ENCODE data around the gene ZBTB12.
A peak's percentile ranks its signal among the peaks of the same experiment; 100 is the strongest.
"Not testable (repeated sequence)": the region's sequence is repeated elsewhere in the genome, so short reads cannot be mapped to it uniquely, and the experiment has no call there.

The ZBTB12 gene

DNA sequence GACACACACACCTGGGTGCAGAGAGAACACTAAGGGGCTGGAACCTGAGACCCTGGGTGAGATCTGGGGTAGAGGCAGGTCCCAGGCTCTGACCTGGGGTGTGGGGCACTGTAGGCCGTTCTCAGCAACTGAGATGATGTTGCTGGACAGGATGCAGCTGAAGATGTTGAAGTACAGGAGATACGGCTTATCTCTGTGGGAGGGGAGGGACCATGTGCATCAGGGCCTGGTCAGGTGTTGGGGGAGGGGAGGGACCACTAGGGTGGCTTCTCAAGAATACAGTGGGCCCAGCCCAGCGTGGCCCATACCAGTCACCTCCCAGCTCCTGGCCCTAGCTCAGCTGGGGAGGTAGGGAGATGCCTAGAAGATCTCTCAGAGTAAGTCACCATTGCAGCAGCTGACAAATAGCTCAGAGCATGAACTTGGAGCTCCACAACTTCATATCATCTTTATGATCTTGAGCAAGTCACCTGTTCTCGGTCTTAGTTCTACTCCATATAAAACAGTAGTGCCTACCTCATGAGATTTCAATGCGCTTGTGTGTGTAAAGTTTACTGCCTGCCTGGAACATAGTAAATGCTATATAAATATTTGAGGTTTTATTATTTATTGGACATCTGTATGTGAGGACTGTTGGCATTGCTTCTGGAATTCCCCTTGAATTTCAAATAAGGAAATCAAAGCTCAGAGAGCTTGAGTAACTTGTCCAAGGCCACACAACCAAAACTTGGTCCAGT lies 26.9 kb downstream of the ZBTB12 start:
- no peak for DNase-seq (ENCODE audit: low spot score)

DNA sequence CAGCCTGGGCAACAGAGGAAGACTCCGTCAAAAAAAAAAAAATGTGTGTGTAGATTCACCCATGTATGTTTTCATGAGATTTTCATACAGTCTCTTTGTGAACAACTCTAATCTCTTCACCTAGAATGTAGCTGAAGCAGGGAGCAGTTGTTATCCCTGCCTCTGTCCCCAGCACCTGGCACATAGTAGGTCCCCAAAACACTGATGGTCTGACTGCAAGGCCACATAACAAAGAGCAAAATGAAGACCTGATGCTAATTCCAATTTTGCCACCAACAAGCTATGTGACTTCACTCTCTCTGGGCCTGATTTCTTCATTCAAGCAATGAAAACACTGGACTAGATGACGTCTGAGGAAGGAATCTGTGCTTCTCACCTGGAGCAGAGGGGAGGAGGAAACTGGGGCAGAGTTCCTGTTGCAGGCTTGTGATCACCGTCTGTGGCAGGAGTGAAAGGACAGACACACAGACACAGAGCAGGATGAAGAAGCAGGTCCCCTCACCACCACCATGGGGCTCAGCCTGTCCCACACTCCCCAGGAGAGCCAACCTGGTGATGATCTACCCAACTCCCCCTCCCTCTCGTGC lies 27.7 kb downstream of the ZBTB12 start:
- DNase-seq (ENCODE audit: low spot score), result no peak

DNA sequence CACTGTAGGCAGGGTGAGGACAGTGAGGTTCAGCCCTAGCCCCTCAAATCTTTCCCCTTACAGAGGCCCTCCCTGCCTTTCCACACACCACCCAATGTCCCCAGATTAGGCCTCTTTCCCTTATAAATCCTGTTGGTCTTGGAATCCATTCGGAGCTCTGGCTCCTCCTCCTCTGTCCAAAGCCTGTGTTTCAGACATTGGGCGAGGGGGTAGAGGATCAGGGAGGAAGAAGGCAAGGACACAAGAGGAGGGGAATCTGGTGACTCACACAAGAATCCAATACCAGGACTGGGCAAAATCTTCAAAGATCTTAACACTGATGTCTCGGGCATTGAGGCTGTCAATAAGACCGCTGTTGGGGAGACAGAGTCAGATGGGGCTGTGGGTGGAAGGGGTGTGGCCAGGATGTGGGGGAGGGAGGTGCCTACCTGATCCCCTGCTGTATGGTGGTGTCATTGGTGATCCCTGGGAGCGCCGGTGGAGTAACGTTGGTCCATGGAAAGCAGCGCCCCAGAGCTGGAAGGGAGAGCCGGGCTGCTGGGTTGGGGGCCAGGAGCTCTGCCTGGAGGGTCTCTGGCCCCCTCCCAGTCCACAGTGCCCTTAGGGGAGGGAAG lies 30.7 kb downstream of the ZBTB12 start:
- no peak for DNase-seq (ENCODE audit: low spot score)

DNA sequence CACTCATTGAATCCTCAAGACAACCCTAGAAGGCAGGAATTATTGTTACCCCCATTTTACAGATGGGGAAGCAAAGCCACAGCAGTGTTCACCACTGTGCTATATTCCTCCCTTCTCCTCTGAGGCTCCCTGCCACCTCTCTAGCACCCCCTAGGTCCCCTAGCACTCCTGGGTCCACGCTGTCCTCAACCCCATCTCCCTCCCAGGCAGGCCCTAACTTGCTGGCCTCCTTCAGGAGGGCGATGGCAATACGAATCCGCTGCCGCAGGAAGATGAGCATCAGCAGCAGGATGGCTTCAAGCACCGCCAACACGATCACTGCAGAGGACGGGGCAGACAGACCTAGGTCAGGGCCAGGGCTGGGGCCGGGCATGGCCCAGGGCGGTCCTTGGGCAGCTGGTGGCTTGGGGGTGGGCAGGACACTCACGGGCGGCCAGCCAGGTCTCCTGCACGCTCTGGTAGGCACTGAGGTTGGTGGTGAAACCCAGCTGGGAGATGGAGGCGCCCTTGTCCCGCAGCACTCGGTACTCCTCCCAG lies 31.4 kb downstream of the ZBTB12 start:
- DNase-seq (ENCODE audit: low spot score), result no peak

DNA sequence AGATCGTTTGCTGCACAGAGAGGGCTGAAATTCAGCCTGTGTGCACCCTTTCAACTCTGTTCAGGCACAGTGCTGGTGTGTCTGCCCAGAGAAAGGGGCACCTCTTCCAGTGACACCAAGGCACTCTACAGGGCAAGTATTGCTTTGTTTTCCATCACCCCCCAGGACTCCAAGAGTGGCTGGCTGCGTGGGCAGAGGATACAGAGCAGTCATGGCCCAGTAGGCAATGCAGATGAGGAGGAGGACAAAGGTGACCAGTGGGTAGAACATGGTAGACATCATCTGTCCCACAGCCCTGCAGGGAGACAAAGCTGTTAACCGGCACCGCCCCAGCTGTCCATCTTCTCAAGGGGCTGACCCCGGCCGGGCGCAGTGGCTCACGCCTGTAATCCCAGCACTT lies 32.5 kb downstream of the ZBTB12 start:
- no peak for DNase-seq (ENCODE audit: low spot score)

DNA sequence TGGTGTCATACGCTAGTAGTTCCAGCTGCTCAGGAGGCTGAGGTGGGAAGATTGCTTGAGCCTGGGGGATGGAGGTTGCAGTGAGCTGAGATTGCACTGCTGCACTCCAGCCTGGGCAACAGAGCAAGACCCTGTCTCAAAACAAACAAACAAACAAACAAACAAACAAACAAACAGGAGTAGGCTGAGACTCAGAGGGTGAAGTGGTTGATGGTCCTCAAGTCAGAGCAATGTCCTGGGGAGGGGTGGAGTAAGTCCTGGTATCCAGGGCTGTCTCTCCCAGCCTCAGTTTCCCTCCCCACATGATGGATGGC lies 33.3 kb downstream of the ZBTB12 start:
- DNase-seq (ENCODE audit: low spot score), result not testable (repeated sequence)

DNA sequence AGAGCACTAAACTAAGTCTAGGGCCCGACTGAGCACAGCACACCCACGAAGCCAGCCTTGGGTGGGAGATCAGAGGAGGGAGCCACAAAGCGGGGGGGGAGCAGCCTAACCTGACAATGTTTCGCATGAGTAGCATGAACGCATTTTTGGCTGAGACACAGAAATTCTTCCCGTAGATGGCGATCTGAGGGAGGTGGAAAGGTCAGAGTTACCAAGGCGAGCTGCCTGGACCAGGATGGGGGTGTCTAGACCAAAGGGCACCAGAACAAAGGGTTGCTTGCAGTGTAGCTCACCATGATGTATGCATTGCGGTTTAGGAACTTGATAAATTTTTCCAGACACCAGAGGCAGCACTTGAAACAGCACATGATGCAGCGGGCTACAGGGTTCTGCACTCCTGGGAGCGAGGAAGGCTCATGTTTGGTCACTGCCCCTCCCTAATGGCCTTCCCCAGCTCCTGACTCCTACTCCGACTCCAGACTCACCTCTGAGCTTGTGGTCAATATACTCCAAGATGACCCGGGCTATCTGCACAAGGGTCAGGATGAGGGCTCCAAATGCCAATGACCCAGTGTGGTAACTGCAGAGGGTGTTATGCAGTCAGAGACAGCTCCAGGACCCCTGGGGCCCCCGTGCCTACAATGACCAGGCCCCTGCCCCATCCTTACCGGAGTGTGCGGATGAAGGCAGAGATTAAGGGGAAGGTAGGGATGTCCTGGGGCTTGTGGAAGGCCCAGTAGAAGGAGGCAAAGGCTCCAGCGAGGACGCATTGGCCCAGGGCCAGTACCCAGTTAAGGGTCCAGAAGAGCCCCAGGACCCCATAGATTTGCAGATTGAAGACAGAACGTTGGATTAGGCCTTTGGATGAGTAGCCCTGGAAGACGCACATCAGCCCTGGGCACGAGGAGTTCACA lies 36.4 kb downstream of the ZBTB12 start:
- DNase-seq (ENCODE audit: low spot score), result no peak

DNA sequence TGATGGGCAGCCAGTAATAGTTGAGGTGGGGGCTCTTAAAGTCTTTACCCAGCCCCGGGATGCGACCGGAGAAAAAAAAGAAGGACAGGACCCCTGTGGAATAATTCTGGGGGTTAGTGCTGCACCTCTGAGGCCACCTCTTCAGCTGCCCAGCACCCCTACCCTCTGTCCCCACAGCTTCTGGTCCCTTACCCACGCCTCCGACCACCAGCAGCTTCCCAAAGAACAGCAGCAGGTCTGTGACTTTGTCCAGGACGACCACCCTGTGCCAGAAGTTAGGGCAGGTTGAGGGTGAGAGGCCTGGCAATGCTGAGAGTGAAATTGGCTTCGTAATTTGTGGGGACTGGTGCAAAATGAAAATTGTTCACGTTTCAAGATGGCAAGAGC lies 37.1 kb downstream of the ZBTB12 start:
- no peak for DNase-seq (ENCODE audit: low spot score)

DNA sequence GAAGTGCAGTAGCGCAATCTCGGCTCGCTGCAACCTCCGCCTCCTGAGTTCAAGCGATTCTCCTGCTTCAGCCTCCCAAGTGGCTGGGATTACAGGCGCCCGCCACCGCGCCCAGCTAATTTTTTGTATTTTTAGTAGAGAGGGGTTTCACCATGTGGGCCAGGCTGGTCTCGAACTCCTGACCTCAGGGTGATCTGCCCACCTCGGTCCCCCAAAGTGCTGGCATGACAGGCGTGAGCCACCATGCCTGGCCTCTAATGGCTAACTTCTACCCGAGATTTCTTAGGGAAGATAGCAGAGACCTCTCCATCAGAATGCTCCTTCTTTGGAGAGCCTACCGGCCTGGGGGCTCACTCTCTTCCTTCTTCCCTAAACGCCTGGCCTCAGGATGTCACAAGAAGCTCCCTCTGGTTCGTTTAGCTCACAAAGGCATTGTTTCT lies 37.7 kb downstream of the ZBTB12 start:
- DNase-seq (ENCODE audit: low spot score), result not testable (repeated sequence)

DNA sequence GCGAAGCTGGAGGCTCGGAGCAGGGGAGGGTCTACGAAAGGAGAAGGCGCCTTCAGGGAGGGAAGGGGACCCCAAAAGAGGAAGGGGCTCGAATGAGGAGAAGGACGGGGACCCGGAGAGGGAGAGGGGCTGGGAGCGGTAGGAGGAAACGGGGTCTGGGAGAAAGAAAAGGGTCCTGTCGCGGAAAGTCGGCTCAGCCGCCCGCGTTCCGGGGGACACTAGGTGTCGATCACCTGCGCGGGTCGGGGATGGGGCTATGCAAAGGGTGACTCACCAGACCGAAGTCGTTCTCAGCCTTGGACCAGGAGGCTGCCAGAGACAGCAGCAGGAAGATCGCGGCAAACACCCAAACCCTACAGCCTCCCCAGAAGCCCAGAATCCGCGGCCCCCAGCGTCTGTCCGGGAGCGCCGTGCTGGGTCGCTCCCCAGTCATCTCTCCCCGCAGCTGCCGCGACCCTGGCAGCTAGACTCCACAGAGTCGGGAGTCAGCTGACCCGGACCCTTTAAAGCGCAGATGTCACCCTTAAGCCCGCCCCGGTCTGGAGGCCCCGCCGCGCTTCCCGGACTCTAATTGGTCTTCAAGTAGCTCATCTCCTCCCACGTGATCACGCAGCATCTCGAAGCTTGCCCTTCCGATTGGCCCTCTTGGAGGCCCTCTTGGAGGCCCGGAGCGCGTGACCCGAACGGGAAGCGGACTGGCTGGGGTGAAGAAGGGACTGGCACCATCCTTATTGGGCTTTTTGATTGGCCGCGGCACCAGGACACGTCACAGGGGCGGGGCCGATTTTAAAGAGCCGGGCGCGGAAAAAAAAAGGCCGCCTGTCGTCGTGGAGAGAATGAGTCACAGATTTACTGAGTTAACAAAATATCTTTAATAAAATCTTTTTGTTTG lies 39.3 kb downstream of the ZBTB12 start, which contains the start of gene NEU1:
Gene NEU1 (minus strand): TSS at position 478 of the 892 bp plus-strand sequence. CDS start 45 bp downstream, at position 433.
- peak; percentile 100 for DNase-seq (ENCODE audit: low spot score)

DNA sequence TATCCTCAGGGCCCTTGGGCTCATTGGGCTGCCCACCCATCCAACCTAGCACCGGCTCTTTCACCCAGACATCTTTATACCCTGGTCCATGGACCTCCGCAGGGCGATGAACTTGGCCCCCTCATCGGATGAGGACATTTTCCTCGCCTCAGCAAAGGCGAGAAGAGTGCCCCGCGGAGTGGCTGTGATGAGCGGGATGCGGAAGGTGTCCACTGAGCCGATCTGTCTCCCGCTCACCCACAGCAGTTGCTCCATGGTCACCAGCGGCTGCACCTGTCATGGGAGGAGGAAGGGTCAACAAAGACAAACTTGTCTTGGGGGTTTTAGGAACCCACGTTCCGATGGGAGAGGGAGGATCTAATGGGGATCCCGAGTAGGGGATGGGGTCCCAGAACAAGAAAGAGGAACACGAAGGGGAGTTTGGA lies 40.0 kb downstream of the ZBTB12 start:
- no peak for DNase-seq (ENCODE audit: low spot score)

DNA sequence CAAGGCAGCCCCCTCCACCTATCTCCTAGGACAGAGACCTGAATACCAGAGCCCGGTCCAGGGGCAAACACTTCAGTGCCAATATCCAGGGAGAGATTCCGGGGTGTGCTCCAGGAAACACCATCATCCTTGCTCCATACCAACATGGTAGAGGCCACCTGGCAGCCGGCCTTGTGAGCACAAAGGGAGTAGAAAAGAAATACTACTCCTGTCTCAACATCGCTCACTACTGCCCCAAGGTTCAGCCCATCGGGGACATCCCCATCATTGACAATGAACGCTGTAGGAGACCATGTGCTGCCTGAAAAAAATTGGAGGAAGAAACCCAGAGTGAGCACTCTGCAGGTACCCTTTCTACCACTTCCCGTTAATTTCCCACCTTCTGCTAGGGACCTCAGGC lies 40.7 kb downstream of the ZBTB12 start:
- no peak for DNase-seq (ENCODE audit: low spot score)

DNA sequence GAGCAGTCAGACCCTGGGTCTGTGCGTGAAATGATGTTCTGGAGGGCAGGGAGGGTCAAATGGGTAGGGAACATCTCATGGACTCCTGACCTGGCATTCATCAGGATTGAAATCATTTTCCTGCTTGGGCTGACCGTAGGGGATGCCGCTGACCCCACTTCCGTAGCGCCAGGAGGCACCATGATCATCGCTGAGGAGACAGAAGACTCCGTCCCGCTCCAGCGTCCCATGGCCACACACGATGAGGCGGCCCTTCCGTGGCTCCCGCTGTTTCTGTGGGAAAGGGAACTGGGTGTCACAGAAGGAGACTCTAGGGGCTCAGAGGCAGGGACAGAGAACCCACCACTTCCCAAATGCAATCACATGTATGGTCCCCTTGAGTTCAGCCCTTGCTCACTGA lies 41.5 kb downstream of the ZBTB12 start:
- no peak for DNase-seq (ENCODE audit: low spot score)

DNA sequence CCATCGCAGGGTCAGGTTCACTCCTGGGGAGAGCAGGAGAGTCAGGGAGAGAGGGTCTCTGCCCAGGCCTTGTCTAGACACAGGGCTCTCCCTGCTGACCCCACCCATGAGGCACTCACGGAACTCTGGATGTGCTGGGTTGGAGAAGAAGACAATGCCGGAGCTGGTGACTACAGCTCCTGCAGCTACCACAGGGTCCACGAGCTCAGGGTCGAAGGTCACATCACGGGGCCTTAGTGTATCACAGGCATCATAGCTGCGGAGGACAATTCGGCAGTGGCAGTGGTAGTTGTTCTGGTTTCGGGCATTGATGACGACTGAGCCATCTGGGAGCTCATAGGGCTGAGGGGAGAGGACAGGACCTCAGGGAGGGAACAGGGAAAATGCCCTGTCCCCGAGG lies 42.0 kb downstream of the ZBTB12 start:
- no peak for DNase-seq (ENCODE audit: low spot score)

DNA sequence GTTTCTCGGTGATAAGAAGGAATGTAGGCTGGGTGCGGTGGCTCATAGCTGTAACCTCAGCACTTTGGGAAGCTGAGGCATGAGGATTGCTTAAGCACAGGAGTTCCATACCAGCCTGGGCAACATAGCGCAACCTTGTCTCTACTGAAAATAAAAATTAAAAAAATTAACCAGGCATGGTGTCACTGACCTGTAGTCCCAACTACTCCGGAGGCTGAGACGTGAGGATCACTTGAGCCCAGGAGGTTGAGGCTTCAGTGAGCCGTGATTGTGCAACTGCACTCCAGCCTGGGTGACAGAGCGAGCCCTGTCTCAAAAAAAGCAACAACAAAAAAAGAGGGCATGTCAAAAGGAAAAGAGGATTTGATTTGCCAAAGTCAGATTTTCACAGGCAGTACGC lies 43.2 kb downstream of the ZBTB12 start:
- no peak for DNase-seq (ENCODE audit: low spot score)

DNA sequence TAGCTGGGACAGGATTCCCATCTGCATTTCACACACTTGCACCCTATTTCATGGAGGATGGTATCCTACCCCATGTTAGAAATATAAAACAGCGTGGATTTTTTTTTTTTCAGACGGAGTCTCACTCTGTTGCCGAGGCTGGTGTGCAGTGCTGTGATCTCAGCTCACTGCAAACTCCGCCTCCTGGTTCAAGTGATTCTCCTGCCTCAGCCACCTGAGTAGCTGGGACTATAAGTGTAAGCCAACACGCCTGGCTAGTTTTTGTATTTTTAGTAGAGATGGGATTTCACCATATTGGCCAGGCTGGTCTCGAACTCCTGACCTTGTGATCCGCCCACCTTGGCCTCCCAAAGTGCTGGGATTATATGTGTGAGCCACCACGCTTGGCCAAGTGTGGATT lies 44.1 kb downstream of the ZBTB12 start:
- not testable (repeated sequence) for DNase-seq (ENCODE audit: low spot score)

DNA sequence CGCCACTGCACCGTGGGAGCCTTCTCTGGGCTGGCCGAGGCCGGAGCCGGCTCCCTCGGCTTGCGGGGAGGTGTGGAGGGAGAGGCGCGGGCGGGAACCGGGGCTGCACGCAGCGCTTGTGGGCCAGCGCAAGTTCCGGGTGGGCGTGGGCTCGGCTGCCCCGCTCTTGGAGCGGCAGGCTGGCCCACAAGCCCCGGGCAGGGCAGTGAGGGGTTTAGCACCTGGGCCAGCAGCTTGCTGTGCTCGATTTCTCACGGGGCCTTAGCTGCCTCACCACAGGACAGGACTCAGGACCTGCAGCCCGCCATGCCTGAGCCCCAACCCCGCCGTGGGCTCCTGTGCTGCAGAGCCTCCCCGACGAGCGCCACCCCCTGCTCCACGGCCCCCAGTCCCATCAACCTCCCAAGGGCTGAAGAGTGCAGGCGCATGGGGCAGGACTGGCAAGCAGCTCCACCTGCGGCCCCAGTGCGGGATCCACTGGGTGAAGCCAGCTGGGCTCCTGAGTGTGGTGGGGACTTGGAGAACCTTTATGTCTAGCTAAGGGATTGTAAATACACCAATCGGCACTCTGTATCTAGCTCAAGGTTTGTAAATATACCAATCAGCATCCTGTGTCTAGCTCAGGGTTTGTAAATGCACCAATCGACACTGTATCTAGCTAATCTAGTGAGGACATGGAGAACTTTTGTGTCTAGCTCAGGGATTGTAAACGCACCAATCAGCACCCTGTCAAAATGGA lies 49.7 kb downstream of the ZBTB12 start:
- DNase-seq (ENCODE audit: low spot score), result not testable (repeated sequence)

DNA sequence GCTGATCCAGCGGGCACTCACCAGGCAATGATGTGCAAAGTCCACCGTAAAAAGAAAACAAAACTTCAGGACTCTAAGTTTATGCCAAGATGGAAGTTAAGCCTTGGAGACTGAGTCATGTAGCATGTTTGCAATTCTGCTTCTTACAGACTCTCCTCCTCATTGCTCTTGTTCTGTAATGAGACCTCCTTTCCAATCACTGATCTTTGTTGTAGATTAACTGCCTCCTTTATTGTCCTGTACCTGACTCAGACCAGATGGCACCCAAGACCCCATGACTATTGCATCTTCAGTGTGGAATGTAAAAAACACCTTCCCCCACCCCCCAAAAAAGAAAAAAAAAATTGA lies 50.4 kb downstream of the ZBTB12 start:
- DNase-seq (ENCODE audit: low spot score), result no peak

DNA sequence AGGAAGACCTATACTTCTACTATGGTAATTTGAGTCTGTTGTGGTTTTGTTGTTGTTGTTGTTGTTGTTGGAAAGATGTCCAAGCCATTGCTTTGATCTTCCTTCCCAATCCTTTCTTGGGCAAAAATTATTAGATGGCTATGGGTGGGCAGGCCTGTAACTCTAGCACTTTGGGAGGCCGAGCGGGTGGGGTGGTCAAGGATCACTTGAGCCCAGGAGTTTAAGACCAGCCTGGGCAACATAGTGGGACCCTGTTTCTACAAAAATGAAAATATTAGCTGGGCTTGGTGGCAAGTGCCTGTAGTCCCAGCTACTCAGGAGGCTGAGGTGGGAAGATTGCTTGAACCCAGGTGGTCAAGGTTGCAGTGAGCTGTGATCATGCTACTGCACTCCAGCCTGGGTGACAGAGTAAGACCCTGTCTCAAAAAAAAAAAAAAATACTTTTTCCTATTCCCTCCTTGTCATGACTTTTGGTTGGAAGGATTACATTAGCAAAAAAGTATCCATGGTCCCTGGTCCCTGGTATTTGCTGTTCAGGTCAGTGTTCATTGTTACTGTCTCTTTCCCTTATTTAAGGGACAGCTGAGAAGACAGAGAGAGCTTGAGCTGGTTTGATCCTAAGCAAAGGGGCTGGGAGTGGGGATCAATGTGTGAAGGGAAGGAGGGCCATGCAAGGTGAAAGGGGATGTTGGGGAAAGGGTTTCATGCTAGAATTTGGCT lies 51.0 kb downstream of the ZBTB12 start:
- no peak for DNase-seq (ENCODE audit: low spot score)
